Smooth muscle cell (in vitro differentiated cells): ENCODE measurements around the gene CUL4A. TPM values are rescaled to one million over a fixed set of nuclear protein-coding genes. Genes with fewer than 3 reads are reported as not detected.

Experiments used
- DNase-seq: peaks from one replicate; lab custom pipeline; 2025; ENCODE audit not compliant: unreplicated experiment; lab: John Stamatoyannopoulos, UW
- H2AFZ ChIP-seq: fragments of 200-600 bp; sonication (generic); 2 replicates; pipeline ENCODE4 v1.6.0; 2016; ENCODE audit warnings: antibody characterized with exemption, low read depth, mild to moderate bottlenecking
- H3F3A ChIP-seq: fragments of 200-600 bp; sonication (generic); 2 replicates; pipeline ENCODE4 v1.6.0; 2017; ENCODE audit warnings: antibody characterized with exemption, low read depth
- H3K27ac ChIP-seq: fragments of 200-600 bp; sonication (generic); 2 replicates; pipeline ENCODE4 v1.5.1; 2016; ENCODE audit warnings: low read depth, mild to moderate bottlenecking
- H3K27me3 ChIP-seq: fragments of 200-600 bp; sonication (generic); 2 replicates; pipeline ENCODE4 v1.6.1; 2016; ENCODE audit warnings: low read depth, mild to moderate bottlenecking
- H3K36me3 ChIP-seq: fragments of 200-600 bp; sonication (generic); 2 replicates; pipeline ENCODE4 v1.5.1; 2016; ENCODE audit warnings: low read depth
- H3K4me1 ChIP-seq: fragments of 200-600 bp; sonication (generic); 2 replicates; pipeline ENCODE4 v1.5.1; 2016; ENCODE audit warnings: low read depth
- H3K4me2 ChIP-seq: fragments of 200-600 bp; sonication (generic); 2 replicates; pipeline ENCODE4 v1.6.0; 2016; ENCODE audit warnings: mild to moderate bottlenecking
- H3K4me3 ChIP-seq: fragments of 200-600 bp; sonication (generic); 2 replicates; pipeline ENCODE4 v1.5.1; 2016; ENCODE audit warnings: mild to moderate bottlenecking
- H3K79me2 ChIP-seq: fragments of 200-600 bp; sonication (generic); 2 replicates; pipeline ENCODE4 v1.6.0; 2016; ENCODE audit warnings: low read depth, mild to moderate bottlenecking
- H3K9ac ChIP-seq: fragments of 200-600 bp; sonication (generic); 2 replicates; pipeline ENCODE4 v1.6.0; 2016; ENCODE audit warnings: low read depth
- H3K9me3 ChIP-seq: fragments of 200-600 bp; sonication (generic); replicated peaks from 2 replicates; pipeline ENCODE4 v1.5.1; 2016; ENCODE audit warnings: low read depth
- H4K20me1 ChIP-seq: fragments of 200-600 bp; sonication (generic); 2 replicates; pipeline ENCODE4 v1.6.0; 2016; ENCODE audit warnings: low read depth
- WGBS: methylation state at CpG from one replicate; pipeline ENCODE4 v1.1.7; 2016; ENCODE audit warnings: low lambda C conversion rate; 5-methylcytosine and 5-hydroxymethylcytosine counted together
- polyA plus RNA-seq: library from polyadenylated mRNA; unstranded; fragments of >200 nt; fragmentation: Nextera tagmentation; extraction: Ambion mirVana; gene quantifications from 2 replicates; pipeline ENCODE4 v1.2.1, GENCODE V29; 2016
- total RNA-seq: library from RNA; depleted of rRNA; stranded (reverse); fragments of >200 nt; gene quantifications from 2 replicates; pipeline ENCODE4 v1.2.3, GENCODE V29; 2014
- TF ChIP-seq, protein P1 (sequence below): fragments of 200-600 bp; sonication (generic); IDR thresholded peaks from 2 replicates; pipeline ENCODE4 v1.5.1; 2017; ENCODE audit warnings: borderline replicate concordance, mild to moderate bottlenecking, antibody characterized with exemption; ENCODE audit not compliant: insufficient read depth, poor library complexity, severe bottlenecking

The CUL4A gene
- total and polyA plus RNA-seq, 2 experiments from 2014 or later, result 40.3 to 62.7 TPM

GRCh38 chr13:113274721-113275120, 65.3 kb downstream of the CUL4A start:
- Histone ChIP-seq H3K9me3 (no peaks in the 10 kb centered on the region), H3K27me3 (no peaks in the 10 kb centered on the region), H2AFZ (no peak overlapping the region), H3F3A (peaks cover 8% of the 10 kb centered on the region), H3K4me1 (peaks cover 9% of the 10 kb centered on the region), H3K27ac (peak overlapping the region; percentile 93), H3K36me3 (no peaks in the 10 kb centered on the region), H3K4me3 (no peak overlapping the region), H3K9ac (peak overlapping the region; percentile 78), H4K20me1 (no peaks in the 10 kb centered on the region), H3K79me2 (no peaks in the 10 kb centered on the region), H3K4me2 (peak overlapping the region; percentile 64)
- TF ChIP-seq, protein P1, sequence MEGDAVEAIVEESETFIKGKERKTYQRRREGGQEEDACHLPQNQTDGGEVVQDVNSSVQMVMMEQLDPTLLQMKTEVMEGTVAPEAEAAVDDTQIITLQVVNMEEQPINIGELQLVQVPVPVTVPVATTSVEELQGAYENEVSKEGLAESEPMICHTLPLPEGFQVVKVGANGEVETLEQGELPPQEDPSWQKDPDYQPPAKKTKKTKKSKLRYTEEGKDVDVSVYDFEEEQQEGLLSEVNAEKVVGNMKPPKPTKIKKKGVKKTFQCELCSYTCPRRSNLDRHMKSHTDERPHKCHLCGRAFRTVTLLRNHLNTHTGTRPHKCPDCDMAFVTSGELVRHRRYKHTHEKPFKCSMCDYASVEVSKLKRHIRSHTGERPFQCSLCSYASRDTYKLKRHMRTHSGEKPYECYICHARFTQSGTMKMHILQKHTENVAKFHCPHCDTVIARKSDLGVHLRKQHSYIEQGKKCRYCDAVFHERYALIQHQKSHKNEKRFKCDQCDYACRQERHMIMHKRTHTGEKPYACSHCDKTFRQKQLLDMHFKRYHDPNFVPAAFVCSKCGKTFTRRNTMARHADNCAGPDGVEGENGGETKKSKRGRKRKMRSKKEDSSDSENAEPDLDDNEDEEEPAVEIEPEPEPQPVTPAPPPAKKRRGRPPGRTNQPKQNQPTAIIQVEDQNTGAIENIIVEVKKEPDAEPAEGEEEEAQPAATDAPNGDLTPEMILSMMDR, result no peak
- 86% methylated on average over 3 of the region's 3 CpGs for whole genome bisulfite sequencing
- DNase-seq, result no peak

DNA sequence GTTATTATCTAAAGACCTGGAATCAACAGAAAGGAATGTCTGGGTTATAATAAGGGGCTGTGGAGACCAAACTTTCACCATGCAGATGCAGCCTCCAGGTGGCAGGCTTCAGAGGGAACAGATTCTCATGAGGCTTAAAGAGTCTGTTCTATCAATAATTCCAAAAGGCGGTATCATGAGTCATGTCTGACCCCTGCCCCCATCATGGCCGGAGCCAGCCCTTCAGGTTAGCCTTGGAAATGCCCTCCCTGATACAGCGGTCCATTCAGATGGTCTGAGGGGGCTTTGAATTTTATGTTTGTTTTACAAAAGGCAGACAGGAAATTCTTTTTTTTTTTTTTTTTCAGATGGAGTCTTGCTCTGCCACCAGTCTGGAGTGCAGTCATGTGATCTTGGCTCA, 66.0 kb downstream of the CUL4A start:
- DNase-seq, result no peak
- no peak overlapping the region for H3K4me3 ChIP-seq
- TF ChIP-seq, protein P1, result peak; percentile 50

GRCh38 chr13:113280126-113280525, 70.7 kb downstream of the CUL4A start:
- Histone ChIP-seq H3K9me3 (no peaks in the 10 kb centered on the region), H3K9ac (no peak overlapping the region), H3K79me2 (no peaks in the 10 kb centered on the region), H3F3A (peaks cover under 1% of the 10 kb centered on the region), H4K20me1 (no peaks in the 10 kb centered on the region), H2AFZ (no peak overlapping the region), H3K4me2 (no peak overlapping the region), H3K4me3 (no peak overlapping the region), H3K27ac (no peak overlapping the region), H3K4me1 (peaks cover 1% of the 10 kb centered on the region), H3K36me3 (no peaks in the 10 kb centered on the region), H3K27me3 (no peaks in the 10 kb centered on the region)
- 88% methylated on average over 6 of the region's 6 CpGs for WGBS
- no peak for DNase-seq
- TF ChIP-seq, protein P1, result no peak

More for the DNA sequence above, 66.0 kb downstream of the CUL4A start:
- no peaks in the 10 kb centered on the region for H3K79me2 ChIP-seq
- H3K27ac ChIP-seq, result peak overlapping the region; percentile 93
- H3K4me1 ChIP-seq, result peaks cover 9% of the 10 kb centered on the region
- no peak overlapping the region for H2AFZ ChIP-seq
- H3K36me3 ChIP-seq, result no peaks in the 10 kb centered on the region
- no peaks in the 10 kb centered on the region for H4K20me1 ChIP-seq
- no peaks in the 10 kb centered on the region for H3K27me3 ChIP-seq
- peak overlapping the region; percentile 64 for H3K4me2 ChIP-seq
- H3K9me3 ChIP-seq, result no peaks in the 10 kb centered on the region
- H3K9ac ChIP-seq, result peak overlapping the region; percentile 78
- WGBS, result 47% methylated on average over 3 of the region's 3 CpGs
- H3F3A ChIP-seq, result peaks cover 8% of the 10 kb centered on the region

DNA sequence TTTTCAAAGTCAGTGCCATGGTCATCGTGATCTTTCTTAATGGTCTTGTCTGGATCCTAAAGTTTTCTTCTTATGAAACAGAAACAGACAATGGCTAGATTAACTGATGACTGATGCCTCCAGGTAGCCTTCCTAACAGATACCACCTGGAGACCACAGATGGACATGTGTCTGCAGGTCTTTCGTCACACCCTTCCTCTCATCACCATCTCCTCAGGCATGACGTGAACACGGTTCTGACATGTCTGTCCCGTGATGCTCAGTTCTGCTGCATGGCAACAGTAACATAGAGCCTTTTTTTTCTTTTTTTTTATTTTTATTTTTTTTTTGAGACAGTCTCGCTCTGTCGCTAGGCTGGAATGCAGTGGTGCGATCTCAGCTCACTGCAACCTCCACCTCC, 74.5 kb downstream of the CUL4A start:
- no peaks in the 10 kb centered on the region for H3K79me2 ChIP-seq
- H3K4me2 ChIP-seq, result no peak overlapping the region
- no peaks in the 10 kb centered on the region for H4K20me1 ChIP-seq
- H3K4me3 ChIP-seq, result no peak overlapping the region
- H3F3A ChIP-seq, result no peaks in the 10 kb centered on the region
- H3K9me3 ChIP-seq, result no peaks in the 10 kb centered on the region
- DNase-seq, result no peak
- TF ChIP-seq, protein P1, result no peak
- WGBS, result 87% methylated on average over 8 of the region's 8 CpGs
- no peaks in the 10 kb centered on the region for H3K36me3 ChIP-seq
- H2AFZ ChIP-seq, result no peak overlapping the region
- no peaks in the 10 kb centered on the region for H3K27me3 ChIP-seq
- no peak overlapping the region for H3K27ac ChIP-seq
- no peak overlapping the region for H3K9ac ChIP-seq
- H3K4me1 ChIP-seq, result no peaks in the 10 kb centered on the region
